OCI-LY1 (cell line): ENCODE data around the gene PCSK6.

Experiments
- H2AFZ ChIP-seq: fragments of 200-600 bp; sonication (generic), shearing (Covaris generic); 2 replicates; pipeline ENCODE4 v1.6.0; 2014; ENCODE audit warnings: antibody characterized with exemption, mild to moderate bottlenecking, low read length
- H3F3A ChIP-seq: fragments of 200-600 bp; sonication (generic), shearing (Covaris generic); 2 replicates; pipeline ENCODE4 v1.6.0; 2014; ENCODE audit warnings: mild to moderate bottlenecking, antibody characterized with exemption, low read length, moderate library complexity; ENCODE audit not compliant: insufficient read depth
- H3K27ac ChIP-seq: fragments of 200-600 bp; sonication (generic); 2 replicates; pipeline ENCODE4 v1.5.1; 2014; ENCODE audit warnings: low read length, mixed run types, mild to moderate bottlenecking, low read depth; ENCODE audit not compliant: poor library complexity, severe bottlenecking
- H3K27me3 ChIP-seq: fragments of 200-600 bp; sonication (generic); 2 replicates; pipeline ENCODE4 v1.6.0; 2014; ENCODE audit warnings: antibody characterized with exemption, mild to moderate bottlenecking, low read length, moderate library complexity; ENCODE audit not compliant: insufficient read depth
- H3K36me3 ChIP-seq: fragments of 200-600 bp; sonication (generic); 2 replicates; pipeline ENCODE4 v1.6.1; 2014; ENCODE audit warnings: mild to moderate bottlenecking, antibody characterized with exemption, low read length, moderate library complexity, mixed read lengths; ENCODE audit not compliant: insufficient read depth
- H3K4me1 ChIP-seq: fragments of 200-600 bp; sonication (generic); 2 replicates; pipeline ENCODE4 v1.5.1; 2014; ENCODE audit warnings: mild to moderate bottlenecking, low read length, moderate library complexity; ENCODE audit not compliant: insufficient read depth, severe bottlenecking
- H3K4me2 ChIP-seq: fragments of 200-600 bp; sonication (generic), shearing (Covaris generic); 2 replicates; pipeline ENCODE4 v1.6.1; 2014; ENCODE audit warnings: low read length
- H3K4me3 ChIP-seq: fragments of 200-600 bp; sonication (generic); 2 replicates; pipeline ENCODE4 v1.5.1; 2014; ENCODE audit warnings: low read length, low read depth, mild to moderate bottlenecking, mixed read lengths; ENCODE audit not compliant: poor library complexity, severe bottlenecking
- H3K79me2 ChIP-seq: fragments of 200-600 bp; shearing (Covaris generic); 2 replicates; pipeline ENCODE4 v1.6.1; 2016; ENCODE audit warnings: mixed run types, low read length, mixed read lengths; ENCODE audit not compliant: insufficient read depth
- H3K9ac ChIP-seq: fragments of 200-600 bp; sonication (generic), shearing (Covaris generic); 2 replicates; pipeline ENCODE4 v1.6.1; 2014; ENCODE audit warnings: mild to moderate bottlenecking, low read length, mixed read lengths
- H3K9me2 ChIP-seq: fragments of 200-600 bp; sonication (generic), shearing (Covaris generic); 2 replicates; pipeline ENCODE4 v1.6.1; 2014; ENCODE audit warnings: low read depth, mild to moderate bottlenecking, low read length, mixed read lengths
- H3K9me3 ChIP-seq: fragments of 200-600 bp; shearing (Covaris generic); 2 replicates; pipeline ENCODE4 v1.6.1; 2014; ENCODE audit warnings: low read length, mixed read lengths
- H4K20me1 ChIP-seq: fragments of 200-600 bp; sonication (generic), shearing (Covaris generic); 2 replicates; pipeline ENCODE4 v1.6.0; 2016; ENCODE audit warnings: mild to moderate bottlenecking, low read length; ENCODE audit not compliant: insufficient read depth
- EZH2 ChIP-seq: fragments of 200-600 bp; sonication (generic), shearing (Covaris generic); IDR thresholded peaks from 2 replicates; pipeline ENCODE4 v1.8.0; 2017; ENCODE audit warnings: borderline replicate concordance, mixed run types, mild to moderate bottlenecking, antibody characterized with exemption, low read length, moderate library complexity, mixed read lengths
- TF ChIP-seq, protein P1 (sequence below): fragments of 200-600 bp; sonication (generic), shearing (Covaris generic); IDR thresholded peaks from 2 replicates; pipeline ENCODE4 v1.5.1; 2017; ENCODE audit warnings: mild to moderate bottlenecking, antibody characterized with exemption, low read length, moderate library complexity, mixed read lengths

PCSK6 gene

DNA sequence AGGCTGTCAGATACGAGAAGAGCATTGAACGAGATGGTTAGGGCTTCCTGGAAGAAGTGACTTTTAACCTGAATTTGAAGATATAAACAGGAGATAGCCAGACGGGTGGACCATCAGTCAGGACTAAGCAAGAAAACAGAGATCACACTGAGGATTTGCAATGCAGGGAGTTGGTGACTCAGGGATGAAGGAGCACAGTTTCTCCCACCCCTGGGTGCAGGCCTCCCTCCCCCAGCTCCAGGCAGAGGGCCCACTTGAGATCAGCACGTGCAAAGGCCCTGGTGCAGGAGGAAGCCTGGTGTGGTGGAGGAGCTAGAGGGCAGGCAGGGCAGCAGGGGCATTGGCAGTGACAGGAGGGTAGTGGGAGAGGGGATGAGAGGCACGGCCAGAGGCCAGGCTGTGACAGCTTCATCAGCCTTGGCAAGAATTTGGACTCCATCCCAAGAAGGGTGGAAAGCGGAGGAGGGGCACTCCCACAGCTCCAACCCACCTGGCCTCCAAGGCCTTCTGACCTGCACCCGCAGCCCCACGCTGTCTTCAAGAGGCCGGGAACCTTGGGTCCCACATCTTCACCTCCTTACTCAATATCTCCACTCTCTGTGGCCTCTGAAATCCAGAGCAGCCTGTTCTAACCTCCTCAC lies 8.7 kb upstream of the PCSK6 start:
- TF ChIP-seq EZH2 = no peak
- TF ChIP-seq, protein P1, sequence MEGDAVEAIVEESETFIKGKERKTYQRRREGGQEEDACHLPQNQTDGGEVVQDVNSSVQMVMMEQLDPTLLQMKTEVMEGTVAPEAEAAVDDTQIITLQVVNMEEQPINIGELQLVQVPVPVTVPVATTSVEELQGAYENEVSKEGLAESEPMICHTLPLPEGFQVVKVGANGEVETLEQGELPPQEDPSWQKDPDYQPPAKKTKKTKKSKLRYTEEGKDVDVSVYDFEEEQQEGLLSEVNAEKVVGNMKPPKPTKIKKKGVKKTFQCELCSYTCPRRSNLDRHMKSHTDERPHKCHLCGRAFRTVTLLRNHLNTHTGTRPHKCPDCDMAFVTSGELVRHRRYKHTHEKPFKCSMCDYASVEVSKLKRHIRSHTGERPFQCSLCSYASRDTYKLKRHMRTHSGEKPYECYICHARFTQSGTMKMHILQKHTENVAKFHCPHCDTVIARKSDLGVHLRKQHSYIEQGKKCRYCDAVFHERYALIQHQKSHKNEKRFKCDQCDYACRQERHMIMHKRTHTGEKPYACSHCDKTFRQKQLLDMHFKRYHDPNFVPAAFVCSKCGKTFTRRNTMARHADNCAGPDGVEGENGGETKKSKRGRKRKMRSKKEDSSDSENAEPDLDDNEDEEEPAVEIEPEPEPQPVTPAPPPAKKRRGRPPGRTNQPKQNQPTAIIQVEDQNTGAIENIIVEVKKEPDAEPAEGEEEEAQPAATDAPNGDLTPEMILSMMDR = no peak
- no peaks in the 10 kb centered on the region for H4K20me1 ChIP-seq
- H3F3A ChIP-seq = no peaks in the 10 kb centered on the region
- no peaks in the 10 kb centered on the region for H3K4me1 ChIP-seq
- H3K9me2 ChIP-seq = no peaks in the 10 kb centered on the region
- no peak overlapping the region for H3K27ac ChIP-seq
- peaks cover 8% of the 10 kb centered on the region; the same call in 1 of the 2 replicates for H3K27me3 ChIP-seq
- no peak overlapping the region for H3K4me3 ChIP-seq
- H3K79me2 ChIP-seq = no peaks in the 10 kb centered on the region
- no peak overlapping the region for H3K4me2 ChIP-seq
- H3K9me3 ChIP-seq = no peaks in the 10 kb centered on the region
- no peaks in the 10 kb centered on the region for H3K36me3 ChIP-seq
- H2AFZ ChIP-seq = no peak overlapping the region
- no peak overlapping the region for H3K9ac ChIP-seq

DNA sequence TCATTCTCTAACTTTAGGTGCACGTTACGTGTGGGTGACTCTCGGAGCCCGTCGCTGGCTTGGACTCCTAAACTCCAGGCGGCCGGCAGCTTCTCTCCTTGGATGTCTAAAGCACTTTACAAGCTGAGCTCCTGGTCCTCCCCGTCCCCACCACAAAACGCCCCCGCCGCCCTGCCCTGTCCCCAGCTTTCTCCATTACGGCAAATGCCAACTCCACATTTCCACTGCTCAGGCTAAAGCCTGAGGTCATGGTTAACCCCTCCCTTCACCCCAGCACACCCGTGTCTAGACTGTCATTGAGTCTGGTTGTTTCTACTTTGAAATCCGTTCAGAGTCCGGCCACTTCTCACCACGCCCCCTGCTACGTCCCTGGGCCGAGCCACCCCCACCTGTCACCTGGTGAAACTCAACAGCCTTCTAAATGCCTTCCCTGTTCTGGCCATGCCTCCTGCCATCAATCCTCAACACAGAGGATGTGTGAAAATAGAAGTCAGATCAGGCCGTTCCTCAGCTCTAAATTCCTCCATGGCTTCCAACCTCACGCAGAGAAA lies 8.1 kb upstream of the PCSK6 start:
- H4K20me1 ChIP-seq = no peaks in the 10 kb centered on the region
- no peaks in the 10 kb centered on the region for H3K4me1 ChIP-seq
- no peaks in the 10 kb centered on the region for H3K9me3 ChIP-seq
- H2AFZ ChIP-seq = no peak overlapping the region
- H3K36me3 ChIP-seq = no peaks in the 10 kb centered on the region
- no peaks in the 10 kb centered on the region for H3F3A ChIP-seq
- H3K27ac ChIP-seq = no peak overlapping the region
- H3K9ac ChIP-seq = no peak overlapping the region
- no peak for TF ChIP-seq EZH2
- TF ChIP-seq, protein P1 = no peak
- H3K4me3 ChIP-seq = no peak overlapping the region
- H3K4me2 ChIP-seq = no peak overlapping the region
- H3K79me2 ChIP-seq = no peaks in the 10 kb centered on the region
- peaks cover 8% of the 10 kb centered on the region; the same call in 1 of the 2 replicates for H3K27me3 ChIP-seq
- no peaks in the 10 kb centered on the region for H3K9me2 ChIP-seq

DNA sequence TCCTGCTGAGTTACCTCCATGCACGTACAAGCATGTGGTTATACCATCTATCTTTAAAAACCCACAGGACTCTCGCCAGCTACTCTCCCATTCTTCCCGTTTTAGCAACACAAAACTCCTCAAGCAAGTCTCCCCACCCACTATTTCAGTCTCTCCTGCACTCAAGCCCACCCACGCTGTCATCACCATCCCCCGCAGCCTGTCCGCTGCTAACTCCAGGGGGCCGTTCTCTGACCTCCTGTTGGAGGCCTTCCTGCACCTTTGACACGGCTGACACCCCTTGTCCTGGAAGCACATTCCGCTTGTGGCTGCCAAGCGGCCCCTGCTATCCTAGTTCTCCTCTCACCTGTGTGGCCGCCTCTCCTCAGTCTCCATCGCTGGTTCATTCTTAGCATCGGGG lies 7.5 kb upstream of the PCSK6 start:
- Histone ChIP-seq H3K9ac (no peak overlapping the region), H3K4me3 (no peak overlapping the region), H3K9me3 (no peaks in the 10 kb centered on the region), H3K4me2 (no peak overlapping the region), H3K27ac (no peak overlapping the region), H4K20me1 (no peaks in the 10 kb centered on the region), H3K4me1 (no peaks in the 10 kb centered on the region), H3F3A (no peaks in the 10 kb centered on the region), H3K36me3 (no peaks in the 10 kb centered on the region), H2AFZ (no peak overlapping the region), H3K79me2 (no peaks in the 10 kb centered on the region), H3K9me2 (no peaks in the 10 kb centered on the region), H3K27me3 (peaks cover 8% of the 10 kb centered on the region; the same call in 1 of the 2 replicates)
- TF ChIP-seq, protein P1 = no peak
- no peak for TF ChIP-seq EZH2
